H1 (cell line): Measurements from ENCODE around the gene GARNL3. TPM values are rescaled to one million over a fixed set of nuclear protein-coding genes. Genes with fewer than 3 reads are reported as not detected.

Experiments used
- JUN ChIP-seq: IDR thresholded peaks from 2 replicates; pipeline ENCODE4 v1.6.1; 2011; ENCODE audit warnings: low read depth, mild to moderate bottlenecking, improper control_type of control experiment, low read length
- polyA plus RNA-seq, 7 experiments: library from polyadenylated mRNA; depleted of rRNA in 3 of 7; stranded (reverse) in 5 of 7; unstranded in 2 of 7; fragments of >200 nt in 5 of 7; fragments of 200-250 nt in 2 of 7; gene quantifications; 1 replicate in 5 of 7; 2 replicates in 1 of 7; 4 replicates in 1 of 7; pipeline versions ENCODE4 v1.2.1 to v1.2.3, GENCODE V29; 2011 to 2013; ENCODE audit warnings: missing spikeins in 2 of 7, mixed read lengths in 2 of 7
- total RNA-seq: library from RNA; stranded (reverse); fragmentation: NEBNext Ultra II Directional; extraction: Animal tissue kit (Norgen Biotek cat#: 25700); gene quantifications from 2 replicates; pipeline ENCODE4 v1.2.1, GENCODE V29; 2021

GARNL3 gene
- total and polyA plus RNA-seq, 2 of the 8 experiments (the other 6 are each of a cell fraction or from before 2014, with no cell fraction given), result 6.5 to 18.3 TPM

DNA sequence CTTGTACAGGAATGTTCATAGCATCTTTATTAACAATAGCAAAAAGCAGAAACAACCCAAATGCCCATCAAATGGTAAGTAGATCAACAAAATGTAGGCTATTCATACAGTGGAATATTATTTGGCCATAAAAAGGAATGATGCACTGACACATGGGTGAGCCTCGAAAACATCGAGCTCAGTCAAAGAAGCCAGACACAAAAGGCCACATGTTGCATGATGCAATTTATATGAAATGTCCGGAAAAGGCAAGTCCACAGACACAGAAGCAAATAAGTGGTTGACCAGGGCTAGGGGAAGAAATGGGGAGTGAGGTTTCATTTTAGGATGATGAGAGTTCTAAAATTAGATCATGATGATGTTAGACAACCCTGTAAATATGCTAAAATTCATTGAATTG lies 115.9 kb downstream of the GARNL3 start (continued):
- TF ChIP-seq JUN, result no peak
